ENCODE results near the gene TANC1. TPM values are rescaled to one million over a fixed set of nuclear protein-coding genes. Genes with fewer than 3 reads are reported as not detected.

The TANC1 gene
- total RNA-seq, 2 donors from 2014 or later: 2.9 to 9.5 TPM

- no peaks in the 10 kb centered on the region for H3K36me3 Mint-ChIP-seq (ENCODE audit: low read depth)
- H3K4me3 Mint-ChIP-seq: no peak overlapping the region
- no peaks in the 10 kb centered on the region for H3K27me3 Mint-ChIP-seq (ENCODE audit: insufficient read depth)
- peaks cover 5% of the 10 kb centered on the region for H3K4me1 Mint-ChIP-seq
- DNase-seq: no peak
- Histone ChIP-seq H3K9me3 (ENCODE audit: control insufficient read depth, low read length) (no peaks in the 10 kb centered on the region), H3K4me3 (ENCODE audit: low read length) (no peak overlapping the region), H3K9ac (ENCODE audit: extremely low read depth, low read length, poor library complexity, severe bottlenecking) (no peak overlapping the region), H3K27me3 (ENCODE audit: control insufficient read depth, insufficient read depth, low read length, poor library complexity, severe bottlenecking) (no peaks in the 10 kb centered on the region), H3K36me3 (ENCODE audit: control insufficient read depth, insufficient read depth, low read length) (no peaks in the 10 kb centered on the region), H3K27ac (ENCODE audit: low read depth, low read length) (no peak overlapping the region), H3K4me1 (ENCODE audit: control insufficient read depth, insufficient read depth, low read length) (no peaks in the 10 kb centered on the region)
- no peak for TF ChIP-seq CTCF (conservative IDR thresholded peaks at IDR 0.05)
- WGBS, 2 experiments (ENCODE audit: insufficient coverage in 1 of 2, insufficient read length in 1 of 2): 96 to 100% methylated on average over 3 to 4 of the region's 4 CpGs
- H3K27ac Mint-ChIP-seq: no peak overlapping the region
- H3K9me3 Mint-ChIP-seq: peaks cover 13% of the 10 kb centered on the region
These were observed 36.3 kb upstream of the TANC1 start for GRCh38 chr2:158932131-158932645.

GRCh38 chr2:158934170-158934569 lies 34.3 kb upstream of the TANC1 start:
- no peaks in the 10 kb centered on the region for H3K9me3 ChIP-seq (ENCODE audit: control insufficient read depth, low read length)
- H3K4me3 ChIP-seq (ENCODE audit: low read length): no peak overlapping the region
- H3K27me3 ChIP-seq (ENCODE audit: control insufficient read depth, insufficient read depth, low read length, poor library complexity, severe bottlenecking): no peaks in the 10 kb centered on the region
- Mint-ChIP-seq H3K27me3 (ENCODE audit: insufficient read depth) (no peaks in the 10 kb centered on the region), H3K27ac (no peak overlapping the region), H3K36me3 (ENCODE audit: low read depth) (no peaks in the 10 kb centered on the region), H3K4me1 (peaks cover 5% of the 10 kb centered on the region), H3K9me3 (peaks cover 8% of the 10 kb centered on the region), H3K4me3 (no peak overlapping the region)
- H3K36me3 ChIP-seq (ENCODE audit: control insufficient read depth, insufficient read depth, low read length): no peaks in the 10 kb centered on the region
- no peak overlapping the region for H3K9ac ChIP-seq (ENCODE audit: extremely low read depth, low read length, poor library complexity, severe bottlenecking)
- no peaks in the 10 kb centered on the region for H3K4me1 ChIP-seq (ENCODE audit: control insufficient read depth, insufficient read depth, low read length)
- no peak overlapping the region for H3K27ac ChIP-seq (ENCODE audit: low read depth, low read length)
- 88 to 91% methylated on average over 1 of the region's 2 CpGs for WGBS, 2 experiments (ENCODE audit: insufficient coverage in 1 of 2, insufficient read length in 1 of 2)
- no peak for TF ChIP-seq CTCF (conservative IDR thresholded peaks at IDR 0.05)
- no peak for DNase-seq

GRCh38 chr2:158935617-158936016 lies 32.8 kb upstream of the TANC1 start:
- DNase-seq: no peak
- no peaks in the 10 kb centered on the region for H3K36me3 ChIP-seq (ENCODE audit: control insufficient read depth, insufficient read depth, low read length)
- H3K27ac ChIP-seq (ENCODE audit: low read depth, low read length): no peak overlapping the region
- no peaks in the 10 kb centered on the region for H3K9me3 ChIP-seq (ENCODE audit: control insufficient read depth, low read length)
- no peak for TF ChIP-seq CTCF (conservative IDR thresholded peaks at IDR 0.05)
- no peaks in the 10 kb centered on the region for H3K4me1 ChIP-seq (ENCODE audit: control insufficient read depth, insufficient read depth, low read length)
- peaks cover 5% of the 10 kb centered on the region for H3K4me1 Mint-ChIP-seq
- H3K27me3 ChIP-seq (ENCODE audit: control insufficient read depth, insufficient read depth, low read length, poor library complexity, severe bottlenecking): no peaks in the 10 kb centered on the region
- H3K27me3 Mint-ChIP-seq (ENCODE audit: insufficient read depth): no peaks in the 10 kb centered on the region
- no peaks in the 10 kb centered on the region for H3K36me3 Mint-ChIP-seq (ENCODE audit: low read depth)
- no peak overlapping the region for H3K9ac ChIP-seq (ENCODE audit: extremely low read depth, low read length, poor library complexity, severe bottlenecking)
- no peak overlapping the region for H3K4me3 Mint-ChIP-seq
- H3K4me3 ChIP-seq (ENCODE audit: low read length): no peak overlapping the region
- H3K9me3 Mint-ChIP-seq: no peaks in the 10 kb centered on the region
- WGBS, 2 experiments (ENCODE audit: insufficient coverage in 1 of 2, insufficient read length in 1 of 2): 95 to 96% methylated on average over 3 of the region's 3 CpGs
- H3K27ac Mint-ChIP-seq: no peak overlapping the region
